GM19324 (cell line): Measurements from ENCODE around the gene CYP46A1.

Source experiments
- ATAC-seq: cut with Tn5 transposase; IDR thresholded peaks from one replicate; pipeline ENCODE4 v1.9.1; 2021; ENCODE audit warnings: mild to moderate bottlenecking, moderate library complexity; ENCODE audit not compliant: unreplicated experiment, low FRiP score

CYP46A1 gene

GRCh38 chr14:99686557-99687283 is 2.6 kb downstream of the CYP46A1 start:
- ATAC-seq: no peak

- ATAC-seq: no peak
These were observed 3.4 kb downstream of the CYP46A1 start for GRCh38 chr14:99687284-99688209.

DNA sequence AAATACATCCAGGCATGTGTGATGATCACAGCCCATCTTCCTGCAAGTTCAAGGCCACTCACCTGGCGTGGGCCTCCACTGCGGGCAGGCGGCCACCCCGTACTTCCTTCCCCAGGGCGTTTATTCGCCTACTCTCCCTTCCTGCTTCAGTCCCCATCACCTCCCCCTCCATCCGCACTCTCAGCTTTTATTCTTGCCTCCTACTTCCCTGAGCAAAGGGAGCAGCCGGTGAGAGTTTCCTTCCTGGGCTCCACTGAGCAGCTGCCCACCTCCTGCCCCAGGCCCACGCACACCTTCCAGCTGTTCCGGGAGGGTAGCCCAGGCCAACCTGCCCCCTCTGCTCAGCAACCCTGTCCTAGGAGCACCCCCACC is 4.1 kb downstream of the CYP46A1 start:
- ATAC-seq: no peak

GRCh38 chr14:99688629-99689028 is 4.5 kb downstream of the CYP46A1 start:
- no peak for ATAC-seq

DNA sequence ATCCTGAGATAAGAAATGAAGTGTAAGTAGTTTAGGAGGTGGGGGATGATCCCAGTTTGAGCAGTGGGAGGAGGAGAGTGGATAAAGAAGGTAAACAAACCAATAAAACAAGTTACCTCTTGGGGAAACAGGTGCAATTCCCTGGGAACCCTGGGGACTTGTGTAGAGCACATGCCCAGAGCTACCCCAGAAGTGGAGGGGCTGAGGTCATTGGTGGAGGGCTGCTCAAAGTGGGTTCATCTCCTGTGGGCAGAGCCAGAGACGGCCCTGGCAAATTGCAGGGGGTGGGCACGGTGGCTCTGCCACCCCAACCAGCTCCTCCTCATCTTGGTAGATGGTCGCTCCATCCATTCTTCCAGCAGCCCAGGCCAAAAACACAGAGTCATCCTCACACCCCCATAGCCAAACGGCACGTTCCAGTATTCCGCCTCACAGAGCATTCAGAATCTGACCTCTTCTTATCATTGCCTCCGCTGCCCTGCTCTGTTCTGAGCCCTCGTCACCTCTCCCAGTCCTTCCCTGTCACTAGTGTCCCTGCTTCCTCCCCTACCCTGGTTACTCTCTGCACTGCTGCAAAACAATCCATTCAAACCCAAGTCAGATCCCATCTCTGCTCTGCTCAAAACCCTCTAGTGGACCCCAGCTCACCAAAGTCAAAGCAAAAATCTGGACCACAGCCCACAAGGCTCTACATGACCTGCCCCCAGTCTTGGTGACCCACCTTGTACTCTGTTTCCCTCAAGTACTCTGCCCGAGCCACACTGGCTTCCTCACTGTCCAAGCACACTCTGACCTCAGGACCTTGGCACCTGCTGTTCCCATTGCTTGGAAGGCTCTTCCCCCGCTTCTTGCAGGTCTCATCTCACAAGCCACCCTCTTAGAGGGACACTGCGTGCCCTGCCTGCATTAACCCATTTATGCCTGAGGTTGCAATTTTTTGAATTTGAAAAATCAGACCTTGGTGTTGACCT is 5.5 kb downstream of the CYP46A1 start:
- ATAC-seq: no peak

GRCh38 chr14:99690636-99691035 is 6.5 kb downstream of the CYP46A1 start:
- ATAC-seq: no peak

GRCh38 chr14:99691111-99691885 is 7.2 kb downstream of the CYP46A1 start:
- ATAC-seq: no peak

- ATAC-seq: no peak
These were observed 9.8 kb downstream of the CYP46A1 start for GRCh38 chr14:99693918-99694317.

DNA sequence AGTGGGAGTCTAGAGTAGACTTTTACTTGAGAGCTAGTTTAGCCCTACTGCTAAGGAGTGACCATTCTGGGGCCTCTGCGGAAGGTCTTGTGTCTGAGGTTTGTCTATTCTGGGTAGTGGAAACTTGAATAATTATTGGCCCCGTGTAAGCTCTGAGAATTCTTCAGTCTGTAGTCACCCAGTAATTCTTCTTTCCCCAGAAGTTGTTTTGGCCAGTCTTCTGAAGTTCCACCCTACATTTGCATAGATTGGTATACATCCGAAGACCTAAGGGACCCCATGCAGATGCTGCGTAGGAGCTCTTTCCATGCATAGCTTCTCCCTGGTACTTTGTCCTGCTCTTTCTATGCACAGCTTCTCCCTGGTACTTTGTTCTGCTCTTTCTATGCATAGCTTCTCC is 12.8 kb downstream of the CYP46A1 start:
- no peak for ATAC-seq

DNA sequence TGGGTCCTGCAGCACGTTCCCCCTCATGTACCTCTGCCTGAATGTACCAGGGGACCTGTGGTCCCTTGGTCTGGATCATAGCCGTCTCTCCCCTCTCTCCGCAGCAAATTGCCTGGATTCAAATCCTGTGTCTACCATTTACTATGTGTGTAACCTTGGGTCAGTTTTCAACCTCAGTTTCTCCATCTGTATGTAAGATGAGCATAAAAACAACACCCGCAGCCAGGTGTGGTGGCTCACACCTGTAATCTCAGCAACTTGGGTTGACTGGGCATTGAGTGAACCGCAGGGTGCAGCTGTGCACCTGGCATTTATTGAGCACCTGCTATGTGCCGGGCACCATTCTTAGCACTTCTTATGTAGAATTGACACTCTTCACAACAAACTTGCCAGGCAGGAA is 14.1 kb downstream of the CYP46A1 start:
- ATAC-seq: no peak

DNA sequence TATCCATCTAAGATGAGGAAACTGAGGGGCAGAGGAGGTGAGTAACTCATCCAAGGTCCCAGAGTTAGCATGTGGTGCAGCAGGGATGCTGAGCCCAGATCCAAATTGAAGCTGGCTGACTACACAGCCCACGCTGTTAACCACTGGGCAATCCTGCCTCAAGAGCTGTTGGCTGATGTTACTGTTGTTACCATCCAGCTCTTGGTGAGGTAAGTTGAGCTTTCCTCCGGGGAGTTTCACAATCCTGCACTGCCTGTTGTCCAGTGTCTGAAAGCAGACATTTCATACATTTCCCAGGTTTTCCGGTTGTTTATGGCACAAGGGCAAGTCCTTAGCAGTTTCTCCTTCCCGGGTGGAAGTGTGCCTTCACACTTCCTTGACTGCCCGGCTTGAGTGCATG is 14.5 kb downstream of the CYP46A1 start:
- ATAC-seq: no peak

GRCh38 chr14:99699085-99699760 is 15.1 kb downstream of the CYP46A1 start:
- no peak for ATAC-seq

DNA sequence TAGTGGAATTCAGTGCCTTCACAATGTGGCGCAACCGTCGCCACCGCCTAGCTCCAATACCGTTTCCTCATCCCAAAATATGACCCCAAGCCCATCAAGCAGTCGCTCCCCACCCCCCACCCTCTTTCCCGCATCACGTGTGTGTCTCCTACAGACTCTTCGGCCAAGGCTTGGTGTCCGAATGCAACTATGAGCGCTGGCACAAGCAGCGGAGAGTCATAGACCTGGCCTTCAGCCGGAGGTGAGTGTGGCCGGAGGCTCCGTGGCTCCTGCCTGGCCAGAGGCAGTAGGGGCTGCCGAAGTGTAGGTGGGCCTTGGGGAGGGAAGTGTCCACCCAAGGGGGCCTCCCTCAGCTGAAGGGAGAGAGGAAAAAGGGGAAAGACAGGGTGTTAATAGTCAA is 15.8 kb downstream of the CYP46A1 start:
- no peak for ATAC-seq

DNA sequence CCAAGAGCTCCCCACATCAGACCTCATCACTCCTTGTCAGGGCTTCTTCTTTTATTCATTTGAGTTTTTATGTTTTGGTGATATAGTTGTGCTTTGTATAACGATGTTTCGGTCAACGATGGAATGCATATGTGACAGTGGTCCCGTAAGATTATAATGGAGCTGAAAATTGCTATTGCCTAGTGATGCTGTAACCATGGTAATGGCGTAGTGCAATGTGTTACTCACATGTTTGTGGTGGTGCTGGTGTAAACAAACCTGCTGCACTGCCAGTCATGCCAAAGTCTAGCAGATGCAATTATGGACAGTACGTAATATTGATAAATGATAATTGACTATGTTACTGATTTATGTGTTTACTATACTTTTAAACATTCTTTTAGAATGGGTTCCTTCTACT is 16.3 kb downstream of the CYP46A1 start:
- no peak for ATAC-seq

GRCh38 chr14:99701260-99701659 is 17.2 kb downstream of the CYP46A1 start:
- no peak for ATAC-seq

DNA sequence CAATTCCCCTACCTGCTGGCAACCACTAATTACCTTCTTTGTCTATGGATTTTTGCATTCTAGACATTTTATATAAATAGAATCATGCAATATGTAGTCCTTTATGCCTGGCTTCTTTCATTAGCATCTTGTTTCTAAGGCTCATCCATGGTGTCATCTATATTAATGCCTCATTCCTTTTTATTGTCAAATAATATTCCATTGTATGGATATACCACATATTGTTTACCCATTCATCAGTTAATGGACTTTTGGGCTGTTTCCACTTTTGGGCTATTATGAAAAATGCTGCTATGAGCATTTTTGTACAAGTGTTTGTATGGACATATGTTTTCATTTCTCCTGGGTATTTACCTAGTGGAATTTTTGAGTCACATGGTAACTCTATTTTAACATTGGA is 18.0 kb downstream of the CYP46A1 start:
- ATAC-seq: no peak

DNA sequence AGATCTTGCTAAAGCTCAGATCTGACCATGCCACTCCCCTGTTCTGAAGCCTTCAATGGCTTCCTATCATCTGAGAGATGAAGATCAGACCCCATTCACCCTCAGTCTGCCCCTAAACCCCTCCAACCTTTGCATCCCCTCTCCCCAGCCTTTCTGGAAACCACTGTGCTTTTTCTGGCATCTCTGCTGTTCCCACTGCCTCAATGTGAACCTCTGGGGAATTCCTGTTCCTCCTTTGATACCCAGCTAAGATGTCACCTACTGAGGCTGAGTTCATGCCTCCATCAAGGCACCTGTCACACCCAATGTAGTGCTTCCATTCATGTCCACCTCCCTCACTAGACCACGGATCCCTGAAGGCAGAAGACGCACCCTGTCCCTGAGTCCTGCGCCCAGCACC is 19.3 kb downstream of the CYP46A1 start:
- no peak for ATAC-seq

DNA sequence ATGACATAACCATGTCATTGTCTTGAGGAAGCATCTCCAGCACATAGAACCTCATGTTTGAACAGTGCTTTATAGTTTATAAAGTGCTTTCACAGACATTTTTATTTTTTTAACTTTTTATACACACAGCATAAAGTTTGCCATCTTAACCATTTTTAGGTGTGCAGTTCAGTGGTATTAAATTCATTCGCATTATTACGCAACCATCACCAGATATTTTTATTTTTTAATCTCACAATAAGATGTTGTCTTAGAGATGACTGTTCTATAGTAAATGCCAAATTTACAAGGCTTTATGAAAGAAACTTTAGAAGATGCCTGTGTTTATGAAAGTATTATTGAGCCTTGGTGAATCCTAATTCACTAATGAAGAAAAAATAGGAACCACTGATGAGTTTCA is 19.9 kb downstream of the CYP46A1 start:
- ATAC-seq: no peak

DNA sequence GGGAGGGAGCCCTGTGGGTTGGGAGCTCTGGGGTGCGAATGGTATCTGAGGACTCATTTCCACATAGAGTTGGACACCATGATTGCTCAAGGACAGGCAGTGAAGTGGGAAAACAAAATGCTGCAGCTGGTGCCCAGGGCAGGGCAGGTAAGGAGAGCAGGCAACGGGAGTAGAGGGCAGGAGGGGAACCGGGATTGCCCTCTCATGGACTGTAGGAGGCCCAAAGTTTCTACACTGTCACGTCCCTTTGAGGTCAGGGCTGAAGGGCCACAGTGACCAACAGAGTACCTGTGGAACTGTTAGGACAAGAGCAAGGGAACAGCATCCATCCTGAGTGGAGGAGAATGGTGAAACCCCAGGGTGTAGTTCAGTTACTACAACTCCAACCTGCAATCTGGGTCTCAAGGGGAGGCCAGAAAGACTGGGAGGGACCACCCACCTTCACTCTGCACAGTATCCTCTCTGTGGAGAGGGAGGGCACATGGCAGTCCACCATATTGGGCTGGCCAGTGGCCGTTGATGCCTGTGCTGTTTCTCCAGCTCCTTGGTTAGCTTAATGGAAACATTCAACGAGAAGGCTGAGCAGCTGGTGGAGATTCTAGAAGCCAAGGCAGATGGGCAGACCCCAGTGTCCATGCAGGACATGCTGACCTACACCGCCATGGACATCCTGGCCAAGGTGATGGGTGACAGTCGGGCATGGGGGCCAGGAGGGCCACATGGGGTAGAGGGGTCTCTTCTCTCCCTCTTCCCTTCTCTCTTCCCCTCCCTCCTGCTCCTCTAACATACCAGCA is 22.2 kb downstream of the CYP46A1 start:
- no peak for ATAC-seq
